Trophoblast cell (in vitro differentiated cells and primary cell): ENCODE data around the gene LRCH4.
A peak's percentile ranks its signal among the peaks of the same experiment; 100 is the strongest.

Source experiments
- DNase-seq, 2 donors: peaks; one replicate each; pipeline ENCODE4 v3.0.0-alpha.2; 2016
- H2AFZ ChIP-seq: 2 replicates; pipeline ENCODE4 v1.6.1; 2013; ENCODE audit warnings: low read length, moderate library complexity, mild to moderate bottlenecking; ENCODE audit not compliant: insufficient read depth, poor library complexity
- H2AK5ac ChIP-seq: 2 replicates; pipeline ENCODE4 v1.6.1; 2013; ENCODE audit warnings: mild to moderate bottlenecking, low read length
- H2BK120ac ChIP-seq: 2 replicates; pipeline ENCODE4 v1.6.1; 2013; ENCODE audit warnings: low read length, mild to moderate bottlenecking, moderate library complexity; ENCODE audit not compliant: insufficient read depth, poor library complexity
- H2BK12ac ChIP-seq: 2 replicates; pipeline ENCODE4 v1.6.1; 2013; ENCODE audit warnings: mild to moderate bottlenecking, low read length, moderate library complexity
- H2BK5ac ChIP-seq: 2 replicates; pipeline ENCODE4 v1.6.1; 2013; ENCODE audit warnings: low read length, low read depth, moderate library complexity, mild to moderate bottlenecking; ENCODE audit not compliant: poor library complexity
- H3K14ac ChIP-seq: 2 replicates; pipeline ENCODE4 v1.6.1; 2013; ENCODE audit warnings: mild to moderate bottlenecking, low read length
- H3K18ac ChIP-seq: 2 replicates; pipeline ENCODE4 v1.6.1; 2013; ENCODE audit warnings: mild to moderate bottlenecking, low read length
- H3K23ac ChIP-seq: 2 replicates; pipeline ENCODE4 v1.6.1; 2013; ENCODE audit warnings: low read length
- H3K27ac ChIP-seq: 2 replicates; pipeline ENCODE4 v1.5.1; 2013; ENCODE audit warnings: low read depth, mild to moderate bottlenecking, inconsistent platforms, low read length, moderate library complexity
- H3K27me3 ChIP-seq: 2 replicates; pipeline ENCODE4 v1.6.1; 2013; ENCODE audit warnings: inconsistent platforms, mild to moderate bottlenecking, low read length, moderate library complexity; ENCODE audit not compliant: insufficient read depth
- H3K36me3 ChIP-seq, 2 experiments: 1 replicate in 1 of 2; 2 replicates in 1 of 2; pipeline ENCODE4 v1.6.1; 2013; ENCODE audit warnings: low read length in 2 of 2, mild to moderate bottlenecking in 2 of 2, moderate library complexity in 1 of 2; ENCODE audit not compliant: insufficient read depth in 2 of 2, control insufficient read depth in 1 of 2
- H3K4ac ChIP-seq: 2 replicates; pipeline ENCODE4 v1.6.1; 2013; ENCODE audit warnings: low read depth, mild to moderate bottlenecking, low read length, moderate library complexity
- H3K4me1 ChIP-seq, 2 experiments: 1 replicate in 1 of 2; 2 replicates in 1 of 2; pipeline ENCODE4 v1.6.1; 2013; ENCODE audit warnings: low read length in 2 of 2, mild to moderate bottlenecking in 2 of 2, moderate library complexity in 1 of 2; ENCODE audit not compliant: insufficient read depth in 2 of 2, control insufficient read depth in 1 of 2
- H3K4me2 ChIP-seq: 2 replicates; pipeline ENCODE4 v1.6.1; 2013; ENCODE audit warnings: inconsistent platforms, mild to moderate bottlenecking, low read length, moderate library complexity
- H3K4me3 ChIP-seq: 2 replicates; pipeline ENCODE4 v1.5.1; 2013; ENCODE audit warnings: mild to moderate bottlenecking, low read depth, low read length, inconsistent platforms
- H3K79me1 ChIP-seq: one replicate; pipeline ENCODE4 v1.6.1; 2013; ENCODE audit warnings: low read length
- H3K79me2 ChIP-seq: 2 replicates; pipeline ENCODE4 v1.6.1; 2013; ENCODE audit warnings: low read length, mild to moderate bottlenecking; ENCODE audit not compliant: control insufficient read depth, insufficient read depth, poor library complexity
- H3K9ac ChIP-seq: 2 replicates; pipeline ENCODE4 v1.6.1; 2013; ENCODE audit warnings: mild to moderate bottlenecking, low read length
- H3K9me3 ChIP-seq: 2 replicates; pipeline ENCODE4 v1.6.1; 2013; ENCODE audit warnings: low read depth, mild to moderate bottlenecking, control low read depth, inconsistent platforms, low read length; ENCODE audit not compliant: insufficient read depth
- H4K12ac ChIP-seq: 2 replicates; pipeline ENCODE4 v1.6.1; 2013; ENCODE audit warnings: low read depth, mild to moderate bottlenecking, low read length, moderate library complexity
- H4K8ac ChIP-seq: 2 replicates; pipeline ENCODE4 v1.6.1; 2013; ENCODE audit warnings: low read depth, mild to moderate bottlenecking, low read length, moderate library complexity
- H4K91ac ChIP-seq: one replicate; pipeline ENCODE4 v1.6.1; 2013; ENCODE audit warnings: low read depth, mild to moderate bottlenecking, low read length, moderate library complexity
- WGBS: extraction: QIAGEN DNeasy Blood & Tissue Kit; methylation state at CpG from one replicate; pipeline ENCODE4 v1.1.7; 2013; ENCODE audit warnings: missing lambda C conversion rate; ENCODE audit not compliant: insufficient read length, insufficient coverage; ENCODE audit errors: extremely low coverage; 5-methylcytosine and 5-hydroxymethylcytosine counted together

Gene LRCH4

GRCh38 chr7:100607111-100607510 lies 21.2 kb upstream of the LRCH4 start:
- Histone ChIP-seq H2AFZ (no peak overlapping the region), H3K27ac (no peak overlapping the region), H3K14ac (no peak overlapping the region), H3K4me2 (no peak overlapping the region), H3K9me3 (no peaks in the 10 kb centered on the region), H3K79me1 (peaks cover 15% of the 10 kb centered on the region), H3K79me2 (no peaks in the 10 kb centered on the region), H3K9ac (no peak overlapping the region), H4K91ac (no peak overlapping the region), H2BK12ac (no peak overlapping the region), H3K36me3 (peaks cover 2 to 3% of the 10 kb centered on the region in 2 experiments), H3K18ac (no peak overlapping the region), H4K12ac (no peak overlapping the region), H3K23ac (no peak overlapping the region), H3K4me3 (no peak overlapping the region), H2AK5ac (no peak overlapping the region), H3K4me1 (peaks cover 18 to 29% of the 10 kb centered on the region in 2 experiments), H3K4ac (no peak overlapping the region), H3K27me3 (no peaks in the 10 kb centered on the region), H4K8ac (no peak overlapping the region), H2BK120ac (no peak overlapping the region), H2BK5ac (no peak overlapping the region)
- WGBS, result no CpG with 5 or more reads among the region's 8 CpGs
- no peak for DNase-seq

- H3K14ac ChIP-seq, result no peak overlapping the region
- H3K36me3 ChIP-seq, result peaks cover 2 to 3% of the 10 kb centered on the region in 2 experiments
- H4K91ac ChIP-seq, result no peak overlapping the region
- H3K18ac ChIP-seq, result no peak overlapping the region
- H3K4ac ChIP-seq, result no peak overlapping the region
- H3K23ac ChIP-seq, result no peak overlapping the region
- no peak overlapping the region for H2BK120ac ChIP-seq
- H2BK12ac ChIP-seq, result no peak overlapping the region
- H2BK5ac ChIP-seq, result no peak overlapping the region
- H3K27ac ChIP-seq, result no peak overlapping the region
- no CpG with 5 or more reads among the region's 12 CpGs for WGBS
- DNase-seq, result no peak
- no peaks in the 10 kb centered on the region for H3K27me3 ChIP-seq
- H2AFZ ChIP-seq, result no peak overlapping the region
- H4K12ac ChIP-seq, result no peak overlapping the region
- no peak overlapping the region for H3K4me2 ChIP-seq
- peaks cover 20 to 34% of the 10 kb centered on the region in 2 experiments for H3K4me1 ChIP-seq
- no peaks in the 10 kb centered on the region for H3K79me2 ChIP-seq
- H3K4me3 ChIP-seq, result no peak overlapping the region
- peaks cover 17% of the 10 kb centered on the region for H3K79me1 ChIP-seq
- no peaks in the 10 kb centered on the region for H3K9me3 ChIP-seq
- H3K9ac ChIP-seq, result no peak overlapping the region
- H2AK5ac ChIP-seq, result no peak overlapping the region
- H4K8ac ChIP-seq, result no peak overlapping the region
Measured at GRCh38 chr7:100606313-100606712, 20.4 kb upstream of the LRCH4 start.

GRCh38 chr7:100604976-100605911 lies 19.3 kb upstream of the LRCH4 start:
- peaks cover 2 to 3% of the 10 kb centered on the region in 2 experiments for H3K36me3 ChIP-seq
- H2BK12ac ChIP-seq, result no peak overlapping the region
- peak overlapping the region; percentile 32 for H2AFZ ChIP-seq
- H3K4ac ChIP-seq, result no peak overlapping the region
- peak overlapping the region; percentile 57 for H3K14ac ChIP-seq
- H3K79me1 ChIP-seq, result peaks cover 17% of the 10 kb centered on the region
- H3K27ac ChIP-seq, result no peak overlapping the region
- H3K4me2 ChIP-seq, result peak overlapping the region; percentile 97
- no peaks in the 10 kb centered on the region for H3K27me3 ChIP-seq
- H4K12ac ChIP-seq, result peak overlapping the region; percentile 55
- no peaks in the 10 kb centered on the region for H3K9me3 ChIP-seq
- peak overlapping the region; percentile 88 for H4K8ac ChIP-seq
- H4K91ac ChIP-seq, result no peak overlapping the region
- no peak overlapping the region for H2AK5ac ChIP-seq
- H3K79me2 ChIP-seq, result no peaks in the 10 kb centered on the region
- no peak overlapping the region for H2BK5ac ChIP-seq
- H3K4me1 ChIP-seq, result peaks cover 20 to 34% of the 10 kb centered on the region in 2 experiments
- H3K23ac ChIP-seq, result no peak overlapping the region
- no CpG with 5 or more reads among the region's 68 CpGs for WGBS
- peak overlapping the region; percentile 57 for H2BK120ac ChIP-seq
- peak overlapping the region; percentile 65 for H3K4me3 ChIP-seq
- DNase-seq, result peak; percentile 29 to 47
- peak overlapping the region; percentile 85 for H3K18ac ChIP-seq
- no peak overlapping the region for H3K9ac ChIP-seq

- Histone ChIP-seq H4K12ac (peak overlapping the region; percentile 34), H3K18ac (peak overlapping the region; percentile 85), H2BK12ac (no peak overlapping the region), H2AFZ (peak overlapping the region; percentile 32), H3K4me3 (peak overlapping the region; percentile 65), H2AK5ac (no peak overlapping the region), H3K23ac (no peak overlapping the region), H3K36me3 (peaks cover 2 to 3% of the 10 kb centered on the region in 2 experiments), H3K79me2 (no peaks in the 10 kb centered on the region), H3K27ac (peak overlapping the region; percentile 48), H3K9ac (peak overlapping the region; percentile 68), H3K14ac (peak overlapping the region; percentile 61), H2BK5ac (peak overlapping the region; percentile 56), H3K4me1 (peaks cover 20 to 34% of the 10 kb centered on the region in 2 experiments), H4K91ac (peak overlapping the region; percentile 87), H3K4me2 (peak overlapping the region; percentile 97), H3K9me3 (no peaks in the 10 kb centered on the region), H4K8ac (peak overlapping the region; percentile 88), H3K79me1 (peaks cover 17% of the 10 kb centered on the region), H3K27me3 (no peaks in the 10 kb centered on the region), H2BK120ac (peak overlapping the region; percentile 57), H3K4ac (peak overlapping the region; percentile 53)
- DNase-seq, result peak; percentile 60 to 73
- WGBS, result no CpG with 5 or more reads among the region's 70 CpGs
Measured at GRCh38 chr7:100604028-100604975, 18.4 kb upstream of the LRCH4 start.
